Measurements from ENCODE around the gene POLRMT. TPM values are rescaled to one million over a fixed set of nuclear protein-coding genes. Genes with fewer than 3 reads are reported as not detected.

The POLRMT gene
- total RNA-seq, 1 donor from 2014 or later: 36.0 TPM

- H3K9me3 ChIP-seq: no peaks in the 10 kb centered on the region
- H3K36me3 ChIP-seq: peaks cover under 1% of the 10 kb centered on the region
- peaks cover 49% of the 10 kb centered on the region for H3K4me1 ChIP-seq
- intact Hi-C loops (cut with DNase I): no loop called here
- H3K4me3 ChIP-seq: no peak overlapping the region
- H3K27ac ChIP-seq: peak overlapping the region; percentile 13
- ATAC-seq (peak; percentile 2), DNase-seq (no peak)
- TF ChIP-seq CTCF (IDR thresholded peaks at IDR 0.05): no peak
- no peaks in the 10 kb centered on the region for H3K27me3 ChIP-seq
Observed at GRCh38 chr19:658916-659839, 25.8 kb upstream of the POLRMT start.

- no peak overlapping the region for H3K4me3 ChIP-seq
- DNase-seq (no peak), ATAC-seq (no peak)
- no peak for TF ChIP-seq CTCF (IDR thresholded peaks at IDR 0.05)
- intact Hi-C loops (cut with DNase I): no loop called here
- peaks cover 6% of the 10 kb centered on the region for H3K36me3 ChIP-seq
- no peaks in the 10 kb centered on the region for H3K9me3 ChIP-seq
- no peak overlapping the region for H3K27ac ChIP-seq
- H3K27me3 ChIP-seq: no peaks in the 10 kb centered on the region
- H3K4me1 ChIP-seq: peaks cover 40% of the 10 kb centered on the region
Observed at GRCh38 chr19:658059-658839, 24.9 kb upstream of the POLRMT start.

- Histone ChIP-seq H3K36me3 (peaks cover 7% of the 10 kb centered on the region), H3K4me3 (no peak overlapping the region), H3K4me1 (peaks cover 40% of the 10 kb centered on the region), H3K9me3 (no peaks in the 10 kb centered on the region), H3K27me3 (no peaks in the 10 kb centered on the region), H3K27ac (no peak overlapping the region)
- DNase-seq: no peak
- TF ChIP-seq CTCF (IDR thresholded peaks at IDR 0.05): no peak
- intact Hi-C loops (cut with DNase I): no loop called here
- no peak for ATAC-seq
Observed at GRCh38 chr19:657611-658010, 24.3 kb upstream of the POLRMT start.

GRCh38 chr19:656751-657559, 23.6 kb upstream of the POLRMT start:
- Histone ChIP-seq H3K9me3 (no peaks in the 10 kb centered on the region), H3K27ac (no peak overlapping the region), H3K4me3 (no peak overlapping the region), H3K27me3 (no peaks in the 10 kb centered on the region), H3K36me3 (peaks cover 13% of the 10 kb centered on the region), H3K4me1 (peaks cover 40% of the 10 kb centered on the region)
- DNase-seq (no peak), ATAC-seq (no peak)
- no peak for TF ChIP-seq CTCF (IDR thresholded peaks at IDR 0.05)
- intact Hi-C loops (cut with DNase I): no loop called here

DNA sequence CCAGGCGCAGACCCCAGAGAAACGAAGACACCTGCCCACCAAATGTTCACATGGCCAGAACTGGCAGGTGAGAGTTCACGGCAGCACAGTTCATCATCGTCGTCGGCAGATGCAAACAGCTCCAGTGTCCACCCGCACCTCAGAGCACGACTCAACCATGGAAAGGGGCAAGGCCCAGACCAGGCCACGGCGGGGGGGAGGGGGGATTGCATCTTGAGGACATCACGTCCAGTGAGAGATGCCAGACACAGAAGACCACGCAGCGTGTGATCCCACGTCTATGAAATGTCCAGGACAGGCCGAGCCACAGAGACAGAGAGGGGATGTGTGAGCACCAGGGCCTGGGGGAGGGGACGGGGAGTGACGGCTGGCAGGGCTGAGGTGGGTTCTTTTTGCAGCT, 22.4 kb upstream of the POLRMT start:
- no peak for ATAC-seq
- Histone ChIP-seq H3K4me3 (no peak overlapping the region), H3K27me3 (no peaks in the 10 kb centered on the region), H3K9me3 (no peaks in the 10 kb centered on the region), H3K27ac (no peak overlapping the region), H3K36me3 (peaks cover 26% of the 10 kb centered on the region), H3K4me1 (peaks cover 28% of the 10 kb centered on the region)
- no peak for DNase-seq
- TF ChIP-seq CTCF (IDR thresholded peaks at IDR 0.05): no peak
- intact Hi-C loops (cut with DNase I): no loop called here

Measured in upper lobe of right lung (tissue), 1 donor.